RWPE2 (cell line): ENCODE measurements around the gene NPLOC4.

Source experiments
- ATAC-seq: fragments of 200-7000 bp; cut with Tn5 transposase; 3 replicates; pipeline ENCODE4 v1.9.1; 2021; ENCODE audit warnings: low read depth
- DNase-seq: peaks from one replicate; pipeline ENCODE4 v3.0.0-alpha.2; 2020; ENCODE audit warnings: low spot score
- H3K27ac ChIP-seq: fragments of 450-650 bp; 2 replicates; pipeline ENCODE4 v1.5.1; 2017; ENCODE audit warnings: mild to moderate bottlenecking; ENCODE audit not compliant: poor library complexity, severe bottlenecking
- H3K27me3 ChIP-seq: fragments of 250-450 bp; sonication (Bioruptor Pico); 2 replicates; pipeline ENCODE4 v1.5.1; 2021; ENCODE audit warnings: mild to moderate bottlenecking, moderate library complexity; ENCODE audit not compliant: insufficient read depth, poor library complexity, severe bottlenecking
- H3K36me3 ChIP-seq: fragments of 250-450 bp; sonication (Bioruptor Pico); 2 replicates; pipeline ENCODE4 v1.5.1; 2020; ENCODE audit warnings: low read depth, mild to moderate bottlenecking, moderate library complexity
- H3K4me1 ChIP-seq: fragments of 250-450 bp; sonication (Bioruptor Pico); 2 replicates; pipeline ENCODE4 v1.5.1; 2021; ENCODE audit warnings: mild to moderate bottlenecking, moderate library complexity; ENCODE audit not compliant: insufficient read depth, poor library complexity, severe bottlenecking
- H3K4me3 ChIP-seq: fragments of 250-450 bp; sonication (Bioruptor Pico); 2 replicates; pipeline ENCODE4 v1.5.1; 2021; ENCODE audit warnings: mild to moderate bottlenecking, moderate library complexity; ENCODE audit not compliant: severe bottlenecking
- H3K9me3 ChIP-seq: fragments of 250-450 bp; sonication (Bioruptor Pico); 2 replicates; pipeline ENCODE4 v1.5.1; 2021; ENCODE audit warnings: mild to moderate bottlenecking, moderate library complexity; ENCODE audit not compliant: severe bottlenecking
- CTCF ChIP-seq: fragments of 450-650 bp; IDR thresholded peaks from one replicate; pipeline ENCODE4 v1.5.1; 2017; ENCODE audit warnings: mild to moderate bottlenecking, moderate library complexity; ENCODE audit not compliant: poor library complexity, severe bottlenecking

The NPLOC4 gene

GRCh38 chr17:81512562-81513371, 124.1 kb downstream of the NPLOC4 start, which contains the start of gene ACTG1:
Gene ACTG1 (minus strand): TSS chr17:81512799. CDS start chr17:81512354, 445 bp downstream.
- no peak for TF ChIP-seq CTCF
- ATAC-seq: peak; percentile 4
- peak; percentile 91 for DNase-seq
- H3K9me3 ChIP-seq: no peaks in the 10 kb centered on the region
- peaks cover 36% of the 10 kb centered on the region for H3K36me3 ChIP-seq
- H3K4me3 ChIP-seq: peak within 1 kb of the TSS; percentile 66
- peak within 1 kb of the TSS; percentile 97 for H3K27ac ChIP-seq
- no peaks in the 10 kb centered on the region for H3K27me3 ChIP-seq
- H3K4me1 ChIP-seq: peaks cover 5% of the 10 kb centered on the region

DNA sequence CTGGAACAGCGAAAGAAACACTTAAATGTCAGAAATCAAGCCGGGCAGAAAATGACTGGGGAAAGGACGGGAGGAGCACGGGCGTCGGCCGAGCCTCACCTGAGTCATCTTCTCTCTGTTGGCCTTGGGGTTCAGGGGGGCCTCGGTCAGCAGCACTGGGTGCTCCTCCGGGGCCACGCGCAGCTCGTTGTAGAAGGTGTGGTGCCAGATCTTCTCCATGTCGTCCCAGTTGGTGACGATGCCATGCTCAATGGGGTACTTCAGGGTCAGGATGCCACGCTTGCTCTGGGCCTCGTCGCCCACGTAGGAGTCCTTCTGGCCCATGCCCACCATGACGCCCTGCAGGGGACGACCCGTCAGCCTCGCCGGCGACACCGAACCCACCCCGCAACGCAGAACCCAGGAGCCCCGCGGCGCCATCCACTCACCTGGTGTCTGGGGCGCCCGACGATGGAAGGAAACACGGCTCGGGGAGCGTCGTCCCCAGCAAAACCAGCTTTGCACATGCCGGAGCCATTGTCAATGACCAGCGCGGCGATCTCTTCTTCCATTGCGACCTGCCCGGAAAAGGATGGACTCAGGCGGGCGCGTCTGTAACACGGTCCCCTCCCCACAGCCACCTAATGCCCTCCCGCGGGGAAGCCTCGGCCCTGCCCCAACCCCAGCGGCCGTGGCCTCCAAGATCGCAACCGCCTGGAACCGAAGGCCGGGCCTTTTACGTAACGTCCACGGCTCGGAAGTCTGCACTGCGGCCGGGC, 124.9 kb downstream of the NPLOC4 start:
- no peaks in the 10 kb centered on the region for H3K9me3 ChIP-seq
- H3K4me3 ChIP-seq: peak overlapping the region; percentile 66
- peaks cover 36% of the 10 kb centered on the region for H3K36me3 ChIP-seq
- no peak for TF ChIP-seq CTCF
- peak; percentile 74 for DNase-seq
- no peaks in the 10 kb centered on the region for H3K27me3 ChIP-seq
- peaks cover 5% of the 10 kb centered on the region for H3K4me1 ChIP-seq
- no peak for ATAC-seq
- H3K27ac ChIP-seq: peak overlapping the region; percentile 97

DNA sequence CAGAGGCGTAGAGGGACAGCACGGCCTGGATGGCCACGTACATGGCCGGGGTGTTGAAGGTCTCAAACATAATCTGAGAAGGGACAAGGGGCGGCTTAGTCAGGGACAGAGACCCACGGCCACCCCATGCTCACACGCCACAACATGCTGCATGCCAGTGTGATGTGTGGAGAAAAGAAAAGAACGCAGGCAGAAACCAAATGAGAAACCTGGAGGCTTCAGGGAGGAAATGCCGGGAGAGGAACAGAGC, 125.4 kb downstream of the NPLOC4 start:
- Histone ChIP-seq H3K27me3 (no peaks in the 10 kb centered on the region), H3K9me3 (no peaks in the 10 kb centered on the region), H3K4me3 (peak overlapping the region; percentile 66), H3K4me1 (peaks cover 5% of the 10 kb centered on the region), H3K36me3 (peaks cover 36% of the 10 kb centered on the region), H3K27ac (peak overlapping the region; percentile 97)
- DNase-seq (no peak), ATAC-seq (no peak)
- no peak for TF ChIP-seq CTCF

DNA sequence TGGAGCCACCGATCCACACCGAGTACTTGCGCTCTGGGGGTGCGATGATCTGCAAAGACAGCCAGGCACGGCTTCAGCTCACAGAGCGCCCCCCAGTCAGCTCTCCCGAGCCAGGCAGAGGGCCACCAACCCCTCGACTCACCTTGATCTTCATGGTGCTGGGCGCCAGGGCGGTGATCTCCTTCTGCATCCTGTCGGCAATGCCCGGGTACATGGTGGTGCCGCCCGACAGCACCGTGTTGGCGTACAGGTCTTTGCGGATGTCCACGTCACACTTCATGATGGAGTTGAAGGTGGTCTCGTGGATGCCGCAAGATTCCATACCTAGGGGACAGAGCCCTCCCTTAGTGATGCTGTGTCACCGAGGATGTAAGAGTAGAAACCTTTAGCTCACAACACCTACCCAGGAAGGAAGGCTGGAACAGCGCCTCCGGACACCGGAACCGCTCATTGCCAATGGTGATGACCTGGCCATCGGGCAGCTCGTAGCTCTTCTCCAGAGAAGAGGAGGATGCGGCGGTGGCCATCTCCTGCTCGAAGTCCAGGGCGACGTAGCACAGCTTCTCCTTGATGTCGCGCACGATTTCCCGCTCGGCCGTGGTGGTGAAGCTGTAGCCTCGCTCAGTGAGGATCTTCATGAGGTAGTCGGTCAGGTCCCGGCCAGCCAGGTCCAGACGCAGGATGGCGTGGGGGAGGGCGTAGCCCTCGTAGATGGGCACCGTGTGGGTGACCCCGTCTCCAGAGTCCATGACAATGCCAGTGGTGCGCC, 125.9 kb downstream of the NPLOC4 start:
- no peaks in the 10 kb centered on the region for H3K9me3 ChIP-seq
- DNase-seq (peak; percentile 71), ATAC-seq (no peak)
- H3K4me3 ChIP-seq: peak overlapping the region; percentile 66
- H3K27me3 ChIP-seq: no peaks in the 10 kb centered on the region
- H3K27ac ChIP-seq: peak overlapping the region; percentile 97
- H3K4me1 ChIP-seq: peaks cover 3% of the 10 kb centered on the region
- no peak for TF ChIP-seq CTCF
- H3K36me3 ChIP-seq: peaks cover 36% of the 10 kb centered on the region
